ENCODE measurements around the gene GABBR2.

Gene GABBR2

DNA sequence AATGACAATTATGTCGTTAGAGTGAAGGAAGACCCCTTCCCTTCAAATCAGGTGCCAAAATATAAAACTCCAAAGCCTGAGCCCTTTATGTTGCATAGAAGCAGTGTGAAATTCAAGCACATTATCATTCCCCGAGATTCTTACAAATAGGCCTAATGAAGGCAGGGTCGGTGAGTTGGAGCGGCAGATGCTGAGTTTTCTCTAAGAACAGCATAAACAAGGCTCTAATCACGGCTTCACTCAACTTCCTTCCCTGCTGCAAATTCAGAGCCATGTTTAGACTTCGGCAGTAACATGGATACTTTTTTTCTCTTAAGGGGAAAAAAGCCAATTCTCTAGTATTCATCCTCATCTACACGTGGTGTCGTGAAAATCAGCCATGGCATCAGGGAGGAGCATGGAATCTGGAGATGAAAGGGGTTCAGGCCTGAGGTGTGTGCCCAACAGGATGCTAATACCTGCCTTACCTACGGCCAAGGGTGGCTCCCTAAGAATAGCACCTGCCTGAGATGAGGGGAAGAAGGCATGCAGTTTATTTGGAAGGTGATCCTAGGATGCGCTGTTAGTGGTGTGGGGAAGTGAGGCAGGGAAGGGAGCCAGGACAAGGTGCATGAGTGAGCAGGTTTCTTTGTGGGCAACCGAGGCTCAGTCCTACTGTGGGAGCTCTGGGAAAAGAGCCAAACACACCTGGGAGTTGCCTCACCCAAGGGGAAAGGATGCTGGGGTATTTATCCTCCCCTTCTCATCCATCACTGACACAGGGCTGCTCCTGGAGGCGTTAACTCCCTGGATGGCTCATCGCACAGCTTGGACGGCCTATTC, 306.5 kb downstream of the GABBR2 start:
- DNase-seq (ENCODE audit: low read depth in 2 of 2): no peak

DNA sequence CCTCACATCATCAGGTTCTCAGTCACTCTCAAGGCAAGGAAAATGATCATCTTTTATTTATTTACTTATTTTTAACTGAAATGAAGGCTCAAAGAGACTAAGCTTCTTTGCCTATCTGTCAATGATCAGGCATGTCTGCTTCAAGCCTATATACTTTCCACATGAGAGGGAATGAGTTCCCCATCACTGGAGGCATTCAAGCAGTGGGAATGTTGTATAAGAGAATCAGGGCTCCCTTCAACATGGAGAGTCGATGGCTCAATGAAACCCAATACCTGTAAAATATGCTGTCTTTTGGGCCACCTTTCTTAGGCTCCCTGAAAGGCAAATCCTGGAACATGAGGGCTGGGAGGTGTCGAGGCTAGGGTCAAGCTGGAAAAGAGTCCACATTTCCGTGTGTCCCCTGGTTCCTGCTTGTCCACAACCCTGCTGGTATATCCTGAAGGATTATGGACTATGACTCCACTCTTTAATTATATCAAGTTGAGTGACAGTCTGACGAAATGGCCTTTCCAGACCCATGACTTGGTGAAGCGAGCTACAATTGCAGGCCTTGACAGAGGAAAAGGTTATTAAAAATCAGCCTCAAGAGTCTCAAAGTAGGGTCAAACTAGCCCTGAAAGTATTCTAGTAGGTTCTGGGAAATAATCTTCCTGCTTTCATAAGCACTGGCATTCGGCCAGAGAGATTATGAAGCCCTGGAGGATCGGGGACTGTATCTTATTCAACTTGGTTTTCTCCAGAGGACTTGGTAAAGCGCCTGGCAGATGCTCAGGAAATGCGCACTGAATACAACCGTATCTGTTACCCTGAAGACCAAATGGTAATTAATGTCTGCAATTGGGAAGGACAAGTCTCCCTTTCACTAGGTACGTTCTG, 307.4 kb downstream of the GABBR2 start:
- no peak for DNase-seq (ENCODE audit: low read depth in 2 of 2)

DNA sequence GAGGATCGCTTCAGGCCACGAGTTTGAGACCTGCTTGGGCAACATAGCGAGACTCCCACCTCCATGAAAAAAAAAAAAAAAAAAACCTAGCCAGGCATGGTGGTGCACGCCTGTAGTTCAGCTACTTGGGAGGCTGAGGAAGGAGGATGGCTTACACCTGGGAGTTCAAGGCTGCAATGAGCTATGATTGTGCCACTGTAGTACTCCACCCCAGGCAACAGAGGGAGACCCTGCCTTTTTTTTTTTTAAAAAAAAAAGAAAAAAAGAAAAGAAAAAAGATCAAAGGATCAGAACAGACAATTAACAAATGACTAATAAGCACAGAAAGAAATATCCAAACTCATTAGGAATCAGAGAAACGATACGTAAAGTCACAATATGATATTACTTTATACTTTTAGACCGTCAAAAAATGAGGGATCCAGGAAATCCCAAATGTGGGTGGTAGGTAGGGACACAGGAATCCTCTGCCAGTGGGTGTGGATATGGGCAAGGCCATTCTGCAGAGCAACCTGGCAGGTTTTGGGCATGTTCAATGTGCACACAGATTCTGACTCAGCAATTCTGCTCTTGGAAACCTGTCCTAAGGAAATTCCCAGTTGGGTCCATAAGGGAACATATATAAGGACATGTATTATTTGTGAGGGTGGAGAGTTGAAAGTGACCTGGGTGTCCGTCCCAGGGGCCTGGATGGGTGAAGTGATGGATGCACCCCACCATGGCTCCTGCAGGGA, 308.6 kb downstream of the GABBR2 start:
- DNase-seq (ENCODE audit: low read depth in 2 of 2): no peak

DNA sequence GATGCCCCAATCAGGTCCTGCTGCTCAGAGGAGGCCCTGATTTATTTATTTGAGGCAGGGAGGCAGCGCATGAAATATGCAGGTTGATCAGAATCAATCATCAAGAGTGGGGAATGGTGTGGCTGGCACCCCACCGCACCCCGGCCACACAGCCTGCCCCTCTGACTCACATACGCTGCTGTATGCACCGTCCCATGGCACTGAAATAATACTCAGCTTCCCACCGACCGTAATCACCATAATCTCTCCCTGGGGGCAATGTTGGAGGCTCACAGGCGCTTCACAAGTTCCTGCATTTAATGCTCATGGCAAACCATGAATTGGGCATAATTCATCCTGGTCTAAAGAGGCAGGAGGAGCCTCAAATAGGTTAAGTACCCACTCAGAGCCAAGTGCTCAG, 312.1 kb downstream of the GABBR2 start:
- no peak for DNase-seq (ENCODE audit: low read depth in 2 of 2)

DNA sequence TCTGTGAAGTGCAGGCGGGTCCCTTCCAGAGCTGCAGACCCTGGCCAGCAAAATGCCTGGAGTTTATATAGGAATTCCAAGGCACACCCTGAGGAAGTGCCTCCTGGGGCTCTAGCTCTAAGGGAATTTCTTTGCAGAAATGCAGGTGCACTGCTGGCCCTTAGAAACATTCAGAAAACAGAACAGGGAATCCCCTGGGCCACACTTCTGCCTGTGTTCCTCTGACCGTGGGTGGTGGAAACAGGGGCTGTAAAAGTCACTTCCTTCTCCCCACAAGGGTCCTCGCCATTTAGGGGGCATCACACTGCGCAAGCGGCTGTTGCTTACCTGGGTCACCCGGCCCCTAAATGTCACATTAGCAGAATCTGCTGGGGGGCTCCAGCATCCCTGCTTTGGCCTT, 312.5 kb downstream of the GABBR2 start:
- no peak for DNase-seq (ENCODE audit: low read depth in 2 of 2)

DNA sequence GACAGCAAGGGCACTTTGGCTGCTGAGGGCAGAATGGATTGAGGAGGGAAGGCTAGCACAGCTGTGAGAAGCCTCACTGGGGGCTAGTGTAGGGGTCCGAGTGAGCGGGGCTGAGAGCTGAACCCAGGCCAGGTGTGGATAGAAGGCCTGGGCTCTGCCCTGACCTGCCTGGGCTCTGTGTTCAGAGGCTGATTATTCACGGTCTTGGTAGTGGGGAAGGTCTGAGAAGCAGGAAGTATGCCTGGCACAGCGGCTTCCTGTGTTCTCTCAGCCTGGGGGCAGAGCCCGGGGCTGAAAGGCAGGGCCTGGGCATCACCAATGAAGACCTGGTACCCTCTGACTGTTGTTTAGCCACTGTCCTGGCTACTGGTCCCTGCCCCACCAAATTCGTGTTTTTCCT, 316.9 kb downstream of the GABBR2 start:
- DNase-seq (ENCODE audit: low read depth in 2 of 2): no peak

DNA sequence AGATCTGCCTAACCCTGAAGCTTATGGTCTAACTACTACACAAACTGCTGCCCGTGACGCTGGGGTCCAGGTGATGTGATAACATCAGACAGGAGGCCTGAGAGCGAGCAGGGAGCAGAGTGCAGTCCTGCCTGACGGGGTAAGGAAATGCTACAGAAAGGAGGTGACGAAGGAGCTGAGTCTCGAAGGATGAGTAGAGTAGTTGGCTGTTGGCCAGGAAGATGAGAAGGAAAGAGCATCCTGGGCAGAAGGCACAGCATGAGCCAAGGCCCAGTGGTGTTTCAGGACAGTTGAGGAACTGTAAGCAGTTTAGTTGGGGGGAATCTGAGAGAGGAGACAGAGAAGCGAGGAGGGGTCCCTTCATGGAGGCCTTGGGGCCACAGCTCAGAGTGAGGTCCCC, 317.3 kb downstream of the GABBR2 start:
- DNase-seq (ENCODE audit: low read depth in 2 of 2): no peak

DNA sequence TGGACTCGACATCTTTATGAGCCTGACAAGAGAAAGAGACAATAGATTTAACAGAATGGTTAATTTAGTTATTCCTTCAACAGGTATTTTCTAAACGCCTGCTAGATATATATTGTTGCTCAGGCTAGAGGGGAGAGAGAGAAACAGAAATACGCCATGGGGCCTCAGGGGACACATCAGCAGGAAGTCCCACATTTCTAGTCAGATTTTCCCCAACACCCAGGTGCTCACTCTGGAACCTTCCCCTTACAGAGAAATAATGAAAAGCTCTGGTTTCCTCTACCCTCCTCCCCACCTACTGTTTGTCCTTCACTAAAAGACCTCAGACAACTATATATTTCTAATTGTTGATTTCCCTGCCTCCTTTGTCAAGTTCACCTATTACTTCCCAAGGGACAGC, 323.0 kb downstream of the GABBR2 start:
- no peak for DNase-seq (ENCODE audit: low read depth in 2 of 2)

DNA sequence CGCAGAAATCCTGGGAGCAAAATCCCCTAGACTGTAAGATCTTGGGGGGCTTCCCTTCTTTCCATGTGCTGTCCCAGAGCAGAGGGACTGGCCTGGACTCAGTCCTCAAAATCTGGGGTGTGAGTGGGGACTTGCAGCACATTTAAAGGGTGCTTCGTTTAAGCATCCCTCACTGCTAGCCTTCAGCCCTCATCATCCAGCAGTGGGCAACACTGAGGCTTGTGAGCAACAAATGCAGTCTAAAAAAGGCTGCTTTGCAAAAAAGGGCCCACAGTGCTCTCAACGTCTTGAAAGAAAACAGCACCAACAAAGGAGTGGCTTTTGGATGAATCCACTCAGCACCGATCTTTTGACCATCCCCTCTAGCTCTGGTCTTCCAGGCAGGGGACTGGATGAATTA, 325.0 kb downstream of the GABBR2 start:
- DNase-seq (ENCODE audit: low read depth in 2 of 2): no peak

DNA sequence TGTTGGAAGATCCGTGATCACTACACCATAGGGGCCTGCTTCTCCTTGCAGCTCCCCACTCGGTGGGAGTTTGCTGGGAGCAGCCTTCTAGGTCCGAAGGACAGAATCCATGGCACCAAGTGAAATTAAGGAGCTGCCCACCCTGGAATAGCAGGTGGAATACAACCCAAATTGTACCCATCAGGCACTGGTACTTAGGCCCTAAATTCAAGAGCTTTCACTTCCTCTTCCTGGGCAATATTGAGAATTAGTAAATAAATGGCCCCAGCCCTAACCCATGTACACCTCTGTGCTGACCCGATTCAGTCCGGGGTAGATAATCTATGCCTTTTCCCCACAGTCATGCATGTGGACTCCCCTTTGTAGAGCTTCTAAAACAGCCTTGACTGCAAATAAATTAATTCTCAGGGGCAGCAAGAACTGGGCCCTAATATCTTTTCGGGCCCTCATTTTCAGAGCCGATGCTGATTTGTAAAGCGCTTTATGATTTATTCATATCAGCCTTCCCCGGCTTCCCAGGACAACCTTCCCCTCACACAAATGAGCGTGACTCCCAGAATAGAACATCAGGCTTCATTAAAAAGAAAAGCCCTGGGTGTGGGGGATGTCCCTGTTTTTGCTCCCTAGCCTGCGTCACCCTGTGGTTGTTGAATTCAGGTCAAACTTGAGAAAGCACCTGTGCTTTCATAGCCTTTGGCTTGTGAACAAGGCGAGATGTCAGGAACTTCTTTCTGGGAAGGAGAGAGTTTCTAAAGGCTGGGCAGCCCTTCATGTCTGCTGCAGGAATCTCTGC, 327.2 kb downstream of the GABBR2 start:
- no peak for DNase-seq (ENCODE audit: low read depth in 2 of 2)

DNA sequence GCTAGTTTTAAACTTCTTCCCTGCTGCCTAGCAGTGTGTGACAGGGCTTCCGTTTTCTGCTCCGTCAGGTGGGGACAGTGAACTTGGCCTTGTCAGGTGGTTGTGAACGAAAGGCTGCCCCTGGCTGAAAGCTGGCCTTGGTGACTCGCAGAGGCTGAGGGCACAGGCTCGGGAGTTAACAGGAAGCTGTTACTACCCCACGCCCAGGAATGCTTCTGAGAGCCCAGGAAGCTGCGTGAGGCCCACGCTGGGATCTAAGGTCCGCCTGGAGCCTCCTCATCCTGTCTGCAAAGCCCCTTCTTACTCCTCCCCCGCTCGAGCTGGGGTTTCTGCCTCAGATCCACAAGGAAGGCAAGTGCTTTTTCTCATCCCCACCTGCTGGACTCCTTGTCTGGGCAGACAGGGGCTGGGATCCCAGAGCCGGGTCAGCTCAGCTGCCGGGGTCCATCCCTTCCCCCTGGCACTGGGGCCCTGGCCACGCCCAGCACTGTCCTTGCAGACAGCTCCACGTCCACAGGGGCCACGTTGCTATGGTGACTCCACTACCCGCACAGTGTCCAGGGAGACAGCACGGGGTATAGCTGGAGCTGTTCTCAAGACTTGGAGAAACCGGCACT, 328.6 kb downstream of the GABBR2 start:
- no peak for DNase-seq (ENCODE audit: low read depth in 2 of 2)

DNA sequence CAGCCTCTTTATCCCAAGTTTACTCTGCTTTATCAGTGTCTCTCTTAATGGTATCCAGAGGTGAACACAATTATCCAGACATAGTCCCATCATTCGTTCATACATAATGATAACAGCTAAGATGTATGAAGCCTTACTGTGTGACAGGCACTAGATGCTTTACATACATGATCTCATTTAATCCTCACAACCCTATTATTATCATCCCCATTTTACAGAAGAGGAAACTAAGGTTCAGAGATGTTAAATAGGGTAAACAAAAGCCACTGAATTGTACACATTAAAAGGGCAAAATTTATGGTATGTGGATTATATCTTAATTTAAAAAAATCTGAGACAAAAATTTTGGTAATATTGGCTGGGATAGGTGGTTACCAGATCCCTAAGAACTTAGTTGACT, 329.2 kb downstream of the GABBR2 start:
- no peak for DNase-seq (ENCODE audit: low read depth in 2 of 2)

DNA sequence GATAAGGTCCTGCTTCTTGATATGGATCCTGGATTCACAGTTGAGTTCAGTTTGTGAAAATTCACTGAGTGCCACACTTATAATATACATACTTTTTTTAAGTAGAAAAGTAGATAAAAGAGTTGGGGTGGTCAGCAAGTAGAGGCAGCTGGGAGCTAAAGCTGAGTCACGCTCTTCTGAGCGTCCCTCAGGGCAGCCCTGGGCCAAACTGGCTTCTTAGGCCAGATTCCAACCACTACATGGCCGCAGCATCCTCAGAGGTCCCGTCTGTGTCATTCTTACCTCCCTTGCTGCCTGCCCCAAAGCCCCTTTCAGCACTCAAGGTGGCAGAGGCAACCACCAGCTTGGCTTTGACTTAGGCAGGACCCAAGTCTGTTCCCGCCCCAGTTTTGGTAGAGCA, 329.9 kb downstream of the GABBR2 start:
- DNase-seq (ENCODE audit: low read depth in 2 of 2): no peak

DNA sequence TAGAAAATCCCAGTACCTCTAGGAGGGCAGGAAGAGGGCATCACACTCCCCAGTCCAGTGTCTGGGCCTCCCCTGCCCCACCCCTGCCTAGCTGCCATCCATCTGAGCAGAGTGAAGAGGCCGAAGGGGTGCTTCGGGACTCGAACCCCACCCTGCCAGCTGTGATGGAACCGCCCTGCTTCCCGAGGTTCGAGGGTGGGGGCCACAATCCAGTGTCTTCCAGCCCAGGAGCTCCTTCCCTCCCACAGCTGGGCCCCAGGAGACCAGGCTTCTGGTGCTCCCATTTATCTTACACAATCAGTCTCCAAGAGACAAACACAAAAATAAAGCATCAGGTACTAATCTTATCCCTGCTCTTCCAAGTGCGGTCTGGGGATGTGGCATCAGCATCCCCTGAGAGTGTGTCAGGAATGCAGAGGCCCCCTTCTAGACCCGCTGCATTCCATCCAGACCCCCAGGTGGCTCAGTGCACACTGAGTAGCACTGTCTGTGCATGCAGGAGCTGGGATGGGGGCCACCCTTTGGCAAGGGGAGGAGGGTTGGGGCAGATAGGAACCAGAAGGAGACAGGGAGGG, 330.4 kb downstream of the GABBR2 start:
- DNase-seq (ENCODE audit: low read depth in 2 of 2): no peak

DNA sequence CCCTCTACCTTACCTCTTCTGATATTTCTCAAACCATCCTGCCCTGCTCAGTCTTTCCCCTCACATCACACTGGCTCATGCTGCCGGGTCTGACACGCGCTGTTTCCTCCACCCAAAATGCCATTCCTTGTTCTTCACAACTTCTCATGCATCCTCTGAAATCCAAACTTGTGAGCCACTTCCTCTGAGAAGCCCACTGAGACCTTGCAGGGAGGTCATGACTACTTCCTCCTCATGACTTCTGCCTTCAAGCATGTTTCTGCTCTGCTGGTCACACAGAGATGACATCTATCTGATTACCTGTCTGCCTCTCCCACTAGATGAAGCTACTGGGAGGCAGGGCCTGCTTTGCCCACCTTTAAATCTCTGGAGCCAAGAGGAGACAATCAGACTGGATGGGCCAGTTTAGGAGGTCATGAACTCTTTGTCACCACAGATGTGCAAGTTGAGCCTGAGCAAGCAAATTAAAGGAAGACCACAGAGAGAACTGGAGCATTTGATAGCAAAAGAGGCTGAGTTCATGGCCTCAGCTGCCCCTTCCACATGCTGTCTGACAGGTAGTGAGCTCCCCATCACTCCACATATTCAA, 333.5 kb downstream of the GABBR2 start:
- DNase-seq (ENCODE audit: low read depth in 2 of 2): no peak

DNA sequence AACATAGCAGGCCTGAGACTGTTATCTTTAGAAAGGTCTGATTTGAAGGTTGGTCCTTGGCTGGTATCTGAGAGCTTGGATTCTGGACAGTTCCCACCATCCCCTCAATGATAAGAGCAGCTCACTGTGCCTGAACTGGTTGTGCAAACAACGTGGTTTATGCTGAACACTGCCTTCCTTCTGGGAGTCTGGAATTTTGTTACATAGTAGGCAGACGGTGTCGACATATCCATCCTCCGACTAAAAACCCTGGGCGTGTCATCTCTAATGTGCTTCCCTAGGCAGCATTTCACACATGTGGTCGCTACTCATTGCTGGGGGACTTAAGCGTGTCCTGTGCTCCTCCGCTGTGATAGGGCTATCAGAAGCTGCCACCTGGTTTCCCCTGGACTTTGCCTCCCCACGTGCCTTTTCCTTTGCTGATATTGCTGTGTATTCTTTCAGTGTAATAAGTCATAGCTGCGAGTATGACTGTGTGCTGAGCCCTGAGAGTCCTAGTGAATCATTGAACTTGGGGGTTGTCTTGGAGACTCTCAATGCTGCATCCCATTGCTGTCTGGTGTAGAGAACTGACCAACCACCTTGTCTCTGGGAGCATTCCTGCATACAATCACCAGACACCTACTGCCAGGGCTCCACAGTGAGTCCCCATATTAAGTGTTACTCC, 334.2 kb downstream of the GABBR2 start:
- DNase-seq (ENCODE audit: low read depth in 2 of 2): no peak

DNA sequence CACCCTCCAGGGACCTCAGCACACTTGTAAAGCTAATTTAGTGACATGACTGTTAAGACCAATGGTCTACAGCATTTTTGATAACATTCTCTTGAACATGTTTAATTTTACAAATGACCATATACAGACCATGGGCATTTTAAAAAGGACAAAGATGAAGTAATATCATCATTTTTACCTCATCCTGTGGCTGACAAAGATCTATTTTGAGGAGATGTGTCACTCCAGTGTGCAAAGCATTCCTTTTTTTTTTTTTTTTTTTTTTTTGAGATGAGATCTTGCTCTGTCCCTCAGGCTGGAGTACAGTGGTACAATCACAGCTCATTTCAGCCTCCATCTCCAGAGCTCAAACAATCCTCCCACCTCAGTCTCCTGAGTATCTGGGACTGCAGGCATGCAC, 335.1 kb downstream of the GABBR2 start:
- DNase-seq (ENCODE audit: low read depth in 2 of 2): no peak

DNA sequence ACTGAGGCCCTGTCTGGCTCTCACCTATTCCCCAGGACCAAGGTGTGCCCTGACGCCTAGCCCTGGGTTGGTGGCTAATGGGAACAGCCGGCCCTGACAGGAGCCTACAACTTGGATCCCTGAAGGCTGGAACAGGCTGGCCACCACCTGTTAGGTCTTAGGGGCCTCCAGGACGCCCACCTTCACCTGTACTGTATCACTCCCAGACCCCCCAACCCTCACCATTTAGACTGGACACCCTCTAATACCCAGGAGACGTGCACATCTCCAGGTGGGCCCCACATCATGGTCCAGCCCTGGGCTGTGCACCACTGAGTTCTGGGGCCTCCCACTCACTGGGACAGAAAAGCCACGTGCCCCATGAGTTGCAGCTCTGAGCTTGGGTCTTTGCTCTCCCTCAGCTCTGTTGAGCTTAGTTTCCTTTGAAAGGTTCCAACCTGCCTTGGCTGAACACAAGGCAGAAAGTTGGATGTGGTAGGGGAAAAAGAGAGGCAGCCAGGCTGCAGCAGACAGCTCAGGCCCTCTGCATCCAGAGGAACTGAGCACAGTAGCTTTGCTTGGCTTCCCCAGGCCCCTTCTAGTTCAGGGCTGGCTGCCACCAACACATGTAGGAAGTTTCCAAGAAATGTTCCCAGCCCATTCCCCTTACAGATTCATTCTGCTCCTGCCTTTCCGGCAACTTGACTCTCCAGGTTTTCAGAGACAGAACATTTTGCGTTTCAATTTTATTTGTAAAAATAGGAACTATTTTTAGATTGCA, 336.5 kb downstream of the GABBR2 start:
- DNase-seq (ENCODE audit: low read depth in 2 of 2): no peak

DNA sequence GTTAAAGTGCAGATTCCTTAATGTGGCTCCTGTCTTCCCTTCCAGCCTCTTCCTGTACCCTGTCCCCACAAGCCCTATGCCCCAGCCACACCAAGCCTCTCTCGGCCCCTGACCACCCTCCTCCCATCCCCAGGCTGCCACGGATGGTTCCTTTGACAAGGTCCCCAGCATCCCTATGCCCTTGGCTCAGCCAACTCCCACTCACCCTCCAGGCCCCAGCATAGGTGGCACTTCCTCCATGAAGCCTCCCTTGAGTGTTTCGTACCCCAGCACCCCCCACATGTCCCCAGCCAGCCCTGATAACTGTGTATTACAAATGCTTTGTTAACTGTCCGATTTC, 337.8 kb downstream of the GABBR2 start:
- DNase-seq (ENCODE audit: low read depth in 2 of 2): no peak

All from stimulated activated CD4-positive, alpha-beta T cell treated with anti-CD3 and anti-CD28 coated beads, Interleukin-12 subunit alpha, Interleukin-12 subunit beta, amount 100 ng/mL, for 24 hours (primary cell).